ENCODE data around the gene SLC16A12. TPM values are rescaled to one million over a fixed set of nuclear protein-coding genes. Genes with fewer than 3 reads are reported as not detected.
"Not testable (repeated sequence)": the region's sequence is repeated elsewhere in the genome, so short reads cannot be mapped to it uniquely, and the experiment has no call there.

The SLC16A12 gene
- total and polyA plus RNA-seq, 12 donors, result 0.25 to 2.4 (median 0.53) TPM; not detected in 1

DNA sequence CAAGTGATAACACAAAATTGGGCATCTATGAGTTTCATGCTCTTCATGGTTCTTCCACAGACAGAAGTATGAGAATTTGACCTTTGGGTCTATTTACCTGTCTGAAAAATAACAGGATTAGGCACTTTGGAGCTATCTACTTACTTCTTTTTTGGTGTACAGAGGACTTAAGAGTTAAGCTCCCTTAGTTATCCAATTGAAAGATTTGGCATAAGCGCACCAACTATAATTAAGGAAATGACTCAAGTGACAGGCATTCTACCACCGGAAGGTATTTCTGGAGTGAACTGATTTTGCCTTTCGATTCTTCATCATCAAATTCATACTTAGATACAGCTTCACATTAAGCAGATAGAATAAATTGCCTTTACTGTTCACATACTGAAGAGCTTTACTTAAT, 77.1 kb downstream of the SLC16A12 start:
- WGBS, 4 donors, result 48 to 64% (median 56%) methylated on average over 3 of the region's 3 CpGs
- H3K27ac ChIP-seq, result no peak overlapping the region
- no peaks in the 10 kb centered on the region for H3K9me3 ChIP-seq (replicated peaks in 1 of 3)
- H3K4me1 ChIP-seq (replicated peaks in 1 of 2), result no peaks in the 10 kb centered on the region
- no peak for TF ChIP-seq POLR2A (IDR thresholded peaks at IDR 0.05)
- TF ChIP-seq, protein P1, sequence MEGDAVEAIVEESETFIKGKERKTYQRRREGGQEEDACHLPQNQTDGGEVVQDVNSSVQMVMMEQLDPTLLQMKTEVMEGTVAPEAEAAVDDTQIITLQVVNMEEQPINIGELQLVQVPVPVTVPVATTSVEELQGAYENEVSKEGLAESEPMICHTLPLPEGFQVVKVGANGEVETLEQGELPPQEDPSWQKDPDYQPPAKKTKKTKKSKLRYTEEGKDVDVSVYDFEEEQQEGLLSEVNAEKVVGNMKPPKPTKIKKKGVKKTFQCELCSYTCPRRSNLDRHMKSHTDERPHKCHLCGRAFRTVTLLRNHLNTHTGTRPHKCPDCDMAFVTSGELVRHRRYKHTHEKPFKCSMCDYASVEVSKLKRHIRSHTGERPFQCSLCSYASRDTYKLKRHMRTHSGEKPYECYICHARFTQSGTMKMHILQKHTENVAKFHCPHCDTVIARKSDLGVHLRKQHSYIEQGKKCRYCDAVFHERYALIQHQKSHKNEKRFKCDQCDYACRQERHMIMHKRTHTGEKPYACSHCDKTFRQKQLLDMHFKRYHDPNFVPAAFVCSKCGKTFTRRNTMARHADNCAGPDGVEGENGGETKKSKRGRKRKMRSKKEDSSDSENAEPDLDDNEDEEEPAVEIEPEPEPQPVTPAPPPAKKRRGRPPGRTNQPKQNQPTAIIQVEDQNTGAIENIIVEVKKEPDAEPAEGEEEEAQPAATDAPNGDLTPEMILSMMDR (IDR thresholded peaks at IDR 0.05), result no peak
- H3K27me3 ChIP-seq, result no peaks in the 10 kb centered on the region
- no peaks in the 10 kb centered on the region for H3K36me3 ChIP-seq (replicated peaks in 1 of 2)
- no peak overlapping the region for H3K4me3 ChIP-seq
- DNase-seq, result no peak
- intact Hi-C loops (cut with DNase I), result no loop called here

- 36 to 68% (median 59%) methylated on average over 1 of the region's 1 CpG for WGBS, 4 donors
- no peaks in the 10 kb centered on the region for H3K9me3 ChIP-seq (replicated peaks in 1 of 3)
- no peaks in the 10 kb centered on the region for H3K4me1 ChIP-seq (replicated peaks in 1 of 2)
- no peak for TF ChIP-seq POLR2A (IDR thresholded peaks at IDR 0.05)
- TF ChIP-seq, protein P1 (IDR thresholded peaks at IDR 0.05), result no peak
- H3K27ac ChIP-seq, result no peak overlapping the region
- no peaks in the 10 kb centered on the region for H3K27me3 ChIP-seq
- intact Hi-C loops (cut with DNase I), result no loop called here
- DNase-seq, result no peak
- H3K36me3 ChIP-seq (replicated peaks in 1 of 2), result no peaks in the 10 kb centered on the region
- no peak overlapping the region for H3K4me3 ChIP-seq
Observed at GRCh38 chr10:89454561-89455347, 80.6 kb downstream of the SLC16A12 start.

GRCh38 chr10:89452193-89452592, 83.2 kb downstream of the SLC16A12 start:
- Histone ChIP-seq H3K9me3 (replicated peaks in 1 of 3) (no peaks in the 10 kb centered on the region), H3K27me3 (no peaks in the 10 kb centered on the region), H3K4me1 (replicated peaks in 1 of 2) (no peaks in the 10 kb centered on the region), H3K27ac (no peak overlapping the region), H3K36me3 (replicated peaks in 1 of 2) (no peaks in the 10 kb centered on the region), H3K4me3 (no peak overlapping the region)
- intact Hi-C loops (cut with DNase I), result no loop called here
- 65 to 79% (median 73%) methylated on average over 1 of the region's 1 CpG for WGBS, 4 donors
- no peak for DNase-seq
- TF ChIP-seq POLR2A (IDR thresholded peaks at IDR 0.05), result no peak
- TF ChIP-seq, protein P1 (IDR thresholded peaks at IDR 0.05), result no peak

- H3K27ac ChIP-seq, result no peak overlapping the region
- TF ChIP-seq POLR2A (IDR thresholded peaks at IDR 0.05), result no peak
- TF ChIP-seq, protein P1 (IDR thresholded peaks at IDR 0.05), result no peak
- H3K27me3 ChIP-seq, result no peaks in the 10 kb centered on the region
- WGBS, 4 donors, result 82 to 91% (median 86%) methylated on average over 2 of the region's 2 CpGs
- no peaks in the 10 kb centered on the region for H3K9me3 ChIP-seq (replicated peaks in 1 of 3)
- intact Hi-C loops (cut with DNase I), result no loop called here
- no peak for DNase-seq
- H3K36me3 ChIP-seq (replicated peaks in 1 of 2), result no peaks in the 10 kb centered on the region
- H3K4me3 ChIP-seq, result no peak overlapping the region
- H3K4me1 ChIP-seq (replicated peaks in 1 of 2), result no peaks in the 10 kb centered on the region
Observed at GRCh38 chr10:89450901-89451300, 84.5 kb downstream of the SLC16A12 start.

DNA sequence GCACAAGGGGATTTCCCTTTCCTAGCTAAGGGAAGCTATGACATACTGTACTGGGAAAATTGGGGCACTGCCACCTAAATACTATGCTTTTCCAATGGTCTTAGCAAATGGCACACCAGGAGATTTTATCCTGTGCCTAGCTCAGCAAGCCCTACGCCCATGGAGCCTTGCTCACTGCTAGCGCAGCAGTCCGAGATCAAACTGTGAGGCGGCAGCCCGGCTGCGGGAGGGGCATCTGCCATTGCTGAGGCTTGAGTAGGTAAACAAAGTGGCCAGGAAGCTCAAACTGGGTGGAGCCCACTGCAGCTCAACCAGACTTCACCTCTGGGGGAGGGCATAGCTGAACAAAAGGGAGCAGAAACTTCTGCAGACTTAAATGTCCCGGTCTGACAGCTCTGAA, 90.6 kb downstream of the SLC16A12 start:
- H3K4me3 ChIP-seq; intact Hi-C loops (cut with DNase I); H3K9me3 ChIP-seq (replicated peaks in 1 of 3); DNase-seq; H3K4me1 ChIP-seq (replicated peaks in 1 of 2); H3K27ac ChIP-seq; H3K36me3 ChIP-seq (replicated peaks in 1 of 2); H3K27me3 ChIP-seq: not testable (repeated sequence)
- 80 to 96% (median 93%) methylated on average over 3 to 7 of the region's 7 CpGs for WGBS, 4 donors
